GM13976 (cell line): Measurements from ENCODE around the gene MAB21L2.

Source experiments
- DNase-seq: peaks from one replicate; pipeline ENCODE4 v3.0.0; 2012; ENCODE audit warnings: low spot score
- CTCF ChIP-seq: IDR thresholded peaks from 2 replicates; pipeline ENCODE4 v1.5.1; 2012; ENCODE audit warnings: borderline replicate concordance, mild to moderate bottlenecking; ENCODE audit not compliant: insufficient read depth; ENCODE audit errors: extremely low read depth, missing control alignments, control extremely low read depth
- in situ Hi-C: fragments of 300-500 bp; cut with MboI; formaldehyde crosslinking; loops from one replicate; pipeline ENCODE4 v1.12.0; 2022; ENCODE audit warnings: low sequenced_read_pairs, mixed read lengths, inconsistent platforms; ENCODE audit not compliant: unreplicated experiment

The MAB21L2 gene

GRCh38 chr4:150599547-150599946 is 17.6 kb downstream of the MAB21L2 start:
- in situ Hi-C loops = no loop called here
- TF ChIP-seq CTCF = no peak
- DNase-seq = no peak

- no peak for DNase-seq
- in situ Hi-C loops = no loop called here
- TF ChIP-seq CTCF = no peak
These were observed 19.0 kb downstream of the MAB21L2 start for GRCh38 chr4:150600812-150601445.

GRCh38 chr4:150609131-150609530 is 27.2 kb downstream of the MAB21L2 start:
- TF ChIP-seq CTCF = no peak
- in situ Hi-C loops = no loop called here
- DNase-seq = no peak

- in situ Hi-C loops = no loop called here
- DNase-seq = peak; percentile 12
- TF ChIP-seq CTCF = no peak
These were observed 37.1 kb downstream of the MAB21L2 start for GRCh38 chr4:150619042-150619441.

- DNase-seq = no peak
- in situ Hi-C loops = no loop called here
- TF ChIP-seq CTCF = no peak
These were observed 42.1 kb downstream of the MAB21L2 start for GRCh38 chr4:150624055-150624454.

- no peak for DNase-seq
These were observed 43.1 kb downstream of the MAB21L2 start for GRCh38 chr4:150625033-150625432.

More at GRCh38 chr4:150625033-150625432, 43.1 kb downstream of the MAB21L2 start:
- in situ Hi-C loops = no loop called here
- no peak for TF ChIP-seq CTCF
